K562 (cell line): ENCODE data around the gene HEY2. TPM values are rescaled to one million over a fixed set of nuclear protein-coding genes. Genes with fewer than 3 reads are reported as not detected.

ENCODE experiments used
- BACH1 ChIP-seq: fragments of 200-800 bp; sonication (Bioruptor generic); IDR thresholded peaks from 2 replicates; pipeline ENCODE4 v1.6.1; 2016; ENCODE audit warnings: missing genetic modification characterization, missing compliant biosample characterization
- EP300 ChIP-seq: IDR thresholded peaks from 2 replicates; pipeline ENCODE4 v1.6.1; 2012; ENCODE audit warnings: low read length, improper control_type of control experiment
- EP400 ChIP-seq: fragments of 450-650 bp; IDR thresholded peaks from 2 replicates; pipeline ENCODE4 v1.6.1; 2017; ENCODE audit warnings: antibody characterized with exemption, mild to moderate bottlenecking, moderate library complexity
- EWSR1 ChIP-seq: fragments of 450-650 bp; IDR thresholded peaks from 2 replicates; pipeline ENCODE4 v1.6.1; 2018; ENCODE audit warnings: borderline replicate concordance, mild to moderate bottlenecking, low read depth, moderate library complexity; ENCODE audit not compliant: partially characterized antibody
- FOXA1 ChIP-seq: fragments of 450-650 bp; IDR thresholded peaks from 2 replicates; pipeline ENCODE4 v1.6.1; 2016; ENCODE audit warnings: mild to moderate bottlenecking, borderline replicate concordance
- GTF2B ChIP-seq: IDR thresholded peaks from 2 replicates; pipeline ENCODE4 v1.6.1; 2011; ENCODE audit not compliant: insufficient read length; ENCODE audit errors: extremely low read depth
- HDAC3 ChIP-seq: fragments of 450-650 bp; IDR thresholded peaks from 2 replicates; pipeline ENCODE4 v1.6.1; 2018; ENCODE audit warnings: borderline replicate concordance, mild to moderate bottlenecking, moderate library complexity; ENCODE audit not compliant: partially characterized antibody
- HMG20A ChIP-seq: fragments of 450-650 bp; formaldehyde crosslinking; conservative IDR thresholded peaks from 2 replicates; pipeline ENCODE4 v1.4.0; 2020; ENCODE audit warnings: mild to moderate bottlenecking, mixed read lengths
- MAFG ChIP-seq: fragments of 450-650 bp; conservative IDR thresholded peaks from 2 replicates; pipeline ENCODE4 v1.6.1; 2016; ENCODE audit warnings: missing genetic modification characterization, missing compliant biosample characterization
- MEF2D ChIP-seq: conservative IDR thresholded peaks from 2 replicates; pipeline ENCODE4 v1.6.1; 2016; ENCODE audit warnings: low read depth, missing genetic modification characterization, missing compliant biosample characterization
- NFIX ChIP-seq: fragments of 250-450 bp; sonication (Bioruptor Pico); IDR thresholded peaks from 2 replicates; pipeline ENCODE4 v1.4.0; 2020; ENCODE audit warnings: low read depth, mild to moderate bottlenecking, moderate library complexity
- NR4A1 ChIP-seq, 2 experiments: fragments of 250-450 bp in 1 of 2; fragments of 450-650 bp in 1 of 2; sonication (Bioruptor Pico) in 1 of 2; IDR thresholded peaks; 2 replicates each; pipeline versions ENCODE4 v1.4.0 to v1.6.1; 2016 to 2020; ENCODE audit warnings: mild to moderate bottlenecking in 2 of 2, missing compliant biosample characterization in 1 of 2, missing genetic modification characterization in 1 of 2, moderate library complexity in 1 of 2
- PML ChIP-seq: IDR thresholded peaks from 2 replicates; pipeline ENCODE4 v1.6.1; 2012; ENCODE audit warnings: low read length, inconsistent platforms
- SIN3A ChIP-seq, 2 experiments: fragments of 150-350 bp in 1 of 2; IDR thresholded peaks; 2 replicates each; pipeline ENCODE4 v1.6.1; 2011 to 2016; ENCODE audit warnings: borderline replicate concordance in 2 of 2, low read depth in 2 of 2, low read length in 2 of 2, mild to moderate bottlenecking in 2 of 2, moderate library complexity in 2 of 2; ENCODE audit not compliant: control insufficient read depth in 1 of 2
- TCFL5 ChIP-seq: fragments of 250-450 bp; sonication (Bioruptor Pico); conservative IDR thresholded peaks from 2 replicates; pipeline ENCODE4 v1.6.1; 2021; ENCODE audit warnings: mild to moderate bottlenecking, moderate library complexity, matching md5 sums
- USF1 ChIP-seq: sonication (generic); formaldehyde crosslinking; IDR thresholded peaks from 2 replicates; pipeline ENCODE4 v1.9.0; 2022; ENCODE audit warnings: mild to moderate bottlenecking, missing genetic modification reagents
- YY1 ChIP-seq, 3 experiments: IDR thresholded peaks; 2 replicates each; pipeline ENCODE4 v1.6.1; 2011; ENCODE audit warnings: low read length in 2 of 3, mild to moderate bottlenecking in 2 of 3, moderate library complexity in 2 of 3, borderline replicate concordance in 1 of 3, control low read depth in 1 of 3, low read depth in 1 of 3; ENCODE audit not compliant: insufficient read depth in 3 of 3, insufficient replicate concordance in 2 of 3, control insufficient read depth in 1 of 3, insufficient read length in 1 of 3; ENCODE audit errors: extremely low read depth in 1 of 3
- ZBTB43 ChIP-seq: sonication (generic); formaldehyde crosslinking; IDR thresholded peaks from 2 replicates; pipeline ENCODE4 v1.8.0; 2023; ENCODE audit warnings: mild to moderate bottlenecking, missing genetic modification reagents
- ZBTB7A ChIP-seq: IDR thresholded peaks from 2 replicates; pipeline ENCODE4 v1.6.1; 2011; ENCODE audit warnings: low read depth, mild to moderate bottlenecking, low read length, moderate library complexity, borderline replicate concordance; ENCODE audit not compliant: control insufficient read depth
- ZNF583 ChIP-seq: fragments of 250-450 bp; sonication (Bioruptor Pico); IDR thresholded peaks from 2 replicates; pipeline ENCODE4 v1.4.0; 2020
- ZNF586 ChIP-seq: fragments of 450-650 bp; formaldehyde crosslinking; conservative IDR thresholded peaks from 2 replicates; pipeline ENCODE4 v1.4.0; 2020; ENCODE audit warnings: mild to moderate bottlenecking, moderate library complexity
- ZNF79 ChIP-seq: fragments of 250-450 bp; sonication (Bioruptor Pico); IDR thresholded peaks from 2 replicates; pipeline ENCODE4 v1.4.0; 2020; ENCODE audit warnings: low read depth, mild to moderate bottlenecking, moderate library complexity
- polyA plus RNA-seq, 8 experiments: library from polyadenylated mRNA; depleted of rRNA in 4 of 8; stranded (reverse) in 5 of 8; unstranded in 3 of 8; fragments of >200 nt; fragmentation: Nextera tagmentation in 2 of 8; fragmentation: Illumina TruSeq in 1 of 8; extraction: Ambion mirVana in 2 of 8; extraction: Trizol in 1 of 8; gene quantifications; 2 replicates each; pipeline versions ENCODE4 v1.2.1 to v1.2.3, GENCODE V29; 2011 to 2014; ENCODE audit warnings: inconsistent platforms in 1 of 8, missing spikeins in 1 of 8
- total RNA-seq, 7 experiments: library from RNA; depleted of rRNA in 6 of 7; stranded (reverse); fragments of >200 nt in 6 of 7; fragmentation: Illumina TruSeq in 2 of 7; extraction: Trizol in 2 of 7; gene quantifications; 2 replicates each; pipeline versions ENCODE4 v1.2.1 to v1.2.3, GENCODE V29; 2011 to 2021; ENCODE audit warnings: low replicate concordance in 1 of 7

Gene HEY2
- total and polyA plus RNA-seq, 9 of the 15 experiments (the other 6 are each of a cell fraction or from before 2014, with no cell fraction given): 0.03 to 0.07 (median 0.06) TPM; not detected in 5

GRCh38 chr6:125780540-125781313, 31.3 kb downstream of the HEY2 start (continued):
- TF ChIP-seq ZBTB43 (peak; percentile 85), MEF2D (tag) (peak; percentile 43; the same call in 1 of the 2 replicates), EWSR1 (no peak), YY1 (IDR thresholded peaks at IDR 0.05; ENCODE audit: borderline replicate concordance in 1 of 3, control insufficient read depth in 1 of 3, extremely low read depth in 1 of 3, insufficient read depth in 3 of 3, insufficient read length in 1 of 3, insufficient replicate concordance in 2 of 3, low read depth in 1 of 3, low read length in 2 of 3) (peak in 2 of 3 experiments; percentile 55 to 72), EP300 (peak; percentile 71), BACH1 (tag) (peak; percentile 15; the same call in 1 of the 2 replicates), GTF2B (no peak), NFIX (CRISPR knock-in tag) (no peak), USF1 (CRISPR knock-in tag) (peak; percentile 51), ZNF586 (CRISPR knock-in tag) (0 out of 2 replicates have a peak, but pooled peaks have one; percentile 63), EP400 (peak; percentile 99), ZNF583 (CRISPR knock-in tag) (no peak; the same call in 1 of the 2 replicates), HDAC3 (peak; percentile 55), SIN3A (IDR thresholded peaks at IDR 0.05; ENCODE audit: borderline replicate concordance in 2 of 2, control insufficient read depth in 1 of 2, low read depth in 2 of 2, low read length in 2 of 2) (no peak; a peak in 1 of 4 replicates), ZNF79 (no peak), ZBTB7A (no peak), HMG20A (no peak), NR4A1 (CRISPR knock-in tag; IDR thresholded peaks at IDR 0.05) (no peak; the same call in 1 of the 2 replicates), NR4A1 (tag; IDR thresholded peaks at IDR 0.05) (peak; percentile 76; the same call in 1 of the 2 replicates), TCFL5 (no peak), MAFG (tag) (no peak), FOXA1 (no peak), PML (peak; percentile 56)
